ENCODE measurements around the gene DAW1. TPM values are rescaled to one million over a fixed set of nuclear protein-coding genes. Genes with fewer than 3 reads are reported as not detected.
"Not testable (repeated sequence)": the region's sequence is repeated elsewhere in the genome, so short reads cannot be mapped to it uniquely, and the experiment has no call there.

DAW1 gene
- total RNA-seq, 1 donor, result under 0.01 TPM

DNA sequence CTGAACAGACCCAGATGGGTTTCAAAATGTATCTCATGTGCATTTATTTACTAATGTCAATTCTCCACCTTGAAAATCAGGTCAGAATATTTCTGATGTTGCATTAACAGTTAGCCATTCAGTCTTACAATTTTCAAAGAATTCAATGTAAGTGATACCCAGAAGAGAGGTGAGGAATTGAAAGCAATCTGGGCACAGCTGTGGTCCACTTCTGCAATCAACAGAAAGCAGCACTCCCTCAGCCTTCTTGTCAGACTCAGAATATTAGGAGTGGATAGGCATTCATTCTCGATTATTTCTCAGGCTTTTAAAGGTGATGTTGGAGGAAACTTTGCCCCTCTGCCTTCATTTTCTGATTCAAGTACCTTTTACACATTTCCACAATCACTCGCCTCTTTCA, 42.1 kb upstream of the DAW1 start:
- Histone ChIP-seq H3K27me3 (ENCODE audit: insufficient read depth, low read length) (no peaks in the 10 kb centered on the region), H3K9me3 (ENCODE audit: low read depth, low read length) (no peaks in the 10 kb centered on the region), H3K79me2 (ENCODE audit: insufficient read depth, low read length) (no peaks in the 10 kb centered on the region), H4K20me1 (ENCODE audit: insufficient read depth, low read length) (no peaks in the 10 kb centered on the region), H2AFZ (ENCODE audit: low read length) (no peak overlapping the region), H3K4me3 (ENCODE audit: insufficient read depth, low read length) (no peak overlapping the region), H3K4me1 (ENCODE audit: insufficient read depth, low read length) (no peaks in the 10 kb centered on the region), H3K4me2 (ENCODE audit: insufficient read depth, low read length) (no peak overlapping the region), H3K27ac (ENCODE audit: low read depth, low read length) (no peak overlapping the region), H3K36me3 (ENCODE audit: insufficient read depth, low read length) (no peaks in the 10 kb centered on the region)
- DNase-seq (ENCODE audit: insufficient read length, low spot score, missing footprints), result no peak
- TF ChIP-seq, protein P1, sequence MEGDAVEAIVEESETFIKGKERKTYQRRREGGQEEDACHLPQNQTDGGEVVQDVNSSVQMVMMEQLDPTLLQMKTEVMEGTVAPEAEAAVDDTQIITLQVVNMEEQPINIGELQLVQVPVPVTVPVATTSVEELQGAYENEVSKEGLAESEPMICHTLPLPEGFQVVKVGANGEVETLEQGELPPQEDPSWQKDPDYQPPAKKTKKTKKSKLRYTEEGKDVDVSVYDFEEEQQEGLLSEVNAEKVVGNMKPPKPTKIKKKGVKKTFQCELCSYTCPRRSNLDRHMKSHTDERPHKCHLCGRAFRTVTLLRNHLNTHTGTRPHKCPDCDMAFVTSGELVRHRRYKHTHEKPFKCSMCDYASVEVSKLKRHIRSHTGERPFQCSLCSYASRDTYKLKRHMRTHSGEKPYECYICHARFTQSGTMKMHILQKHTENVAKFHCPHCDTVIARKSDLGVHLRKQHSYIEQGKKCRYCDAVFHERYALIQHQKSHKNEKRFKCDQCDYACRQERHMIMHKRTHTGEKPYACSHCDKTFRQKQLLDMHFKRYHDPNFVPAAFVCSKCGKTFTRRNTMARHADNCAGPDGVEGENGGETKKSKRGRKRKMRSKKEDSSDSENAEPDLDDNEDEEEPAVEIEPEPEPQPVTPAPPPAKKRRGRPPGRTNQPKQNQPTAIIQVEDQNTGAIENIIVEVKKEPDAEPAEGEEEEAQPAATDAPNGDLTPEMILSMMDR (IDR thresholded peaks at IDR 0.05; ENCODE audit: extremely low read depth, low read depth, low read length), result no peak

GRCh38 chr2:227834423-227834822, 37.0 kb upstream of the DAW1 start:
- Histone ChIP-seq H3K36me3 (ENCODE audit: insufficient read depth, low read length) (no peaks in the 10 kb centered on the region), H3K27ac (ENCODE audit: low read depth, low read length) (no peak overlapping the region), H3K4me3 (ENCODE audit: insufficient read depth, low read length) (no peak overlapping the region), H3K4me1 (ENCODE audit: insufficient read depth, low read length) (no peaks in the 10 kb centered on the region), H3K27me3 (ENCODE audit: insufficient read depth, low read length) (no peaks in the 10 kb centered on the region), H3K4me2 (ENCODE audit: insufficient read depth, low read length) (no peak overlapping the region), H4K20me1 (ENCODE audit: insufficient read depth, low read length) (no peaks in the 10 kb centered on the region), H3K9me3 (ENCODE audit: low read depth, low read length) (no peaks in the 10 kb centered on the region), H2AFZ (ENCODE audit: low read length) (no peak overlapping the region), H3K79me2 (ENCODE audit: insufficient read depth, low read length) (no peaks in the 10 kb centered on the region)
- no peak for DNase-seq (ENCODE audit: insufficient read length, low spot score, missing footprints)
- TF ChIP-seq, protein P1 (IDR thresholded peaks at IDR 0.05; ENCODE audit: extremely low read depth, low read depth, low read length), result no peak

- Histone ChIP-seq H3K9me3 (ENCODE audit: low read depth, low read length) (no peaks in the 10 kb centered on the region), H2AFZ (ENCODE audit: low read length) (no peak overlapping the region), H3K4me3 (ENCODE audit: insufficient read depth, low read length) (no peak overlapping the region), H4K20me1 (ENCODE audit: insufficient read depth, low read length) (no peaks in the 10 kb centered on the region), H3K27ac (ENCODE audit: low read depth, low read length) (no peak overlapping the region), H3K79me2 (ENCODE audit: insufficient read depth, low read length) (no peaks in the 10 kb centered on the region), H3K27me3 (ENCODE audit: insufficient read depth, low read length) (no peaks in the 10 kb centered on the region), H3K4me2 (ENCODE audit: insufficient read depth, low read length) (no peak overlapping the region), H3K36me3 (ENCODE audit: insufficient read depth, low read length) (no peaks in the 10 kb centered on the region), H3K4me1 (ENCODE audit: insufficient read depth, low read length) (no peaks in the 10 kb centered on the region)
- no peak for DNase-seq (ENCODE audit: insufficient read length, low spot score, missing footprints)
- TF ChIP-seq, protein P1 (IDR thresholded peaks at IDR 0.05; ENCODE audit: extremely low read depth, low read depth, low read length), result no peak
Measured at GRCh38 chr2:227834916-227835650, 36.3 kb upstream of the DAW1 start.

GRCh38 chr2:227839339-227840129, 31.9 kb upstream of the DAW1 start:
- DNase-seq (ENCODE audit: insufficient read length, low spot score, missing footprints), result not testable (repeated sequence)

More at GRCh38 chr2:227839339-227840129, 31.9 kb upstream of the DAW1 start:
- H2AFZ ChIP-seq (ENCODE audit: low read length); H3K9me3 ChIP-seq (ENCODE audit: low read depth, low read length); H3K4me1 ChIP-seq (ENCODE audit: insufficient read depth, low read length); H3K4me3 ChIP-seq (ENCODE audit: insufficient read depth, low read length); H3K4me2 ChIP-seq (ENCODE audit: insufficient read depth, low read length); H3K27ac ChIP-seq (ENCODE audit: low read depth, low read length); H3K79me2 ChIP-seq (ENCODE audit: insufficient read depth, low read length); H4K20me1 ChIP-seq (ENCODE audit: insufficient read depth, low read length); H3K36me3 ChIP-seq (ENCODE audit: insufficient read depth, low read length); H3K27me3 ChIP-seq (ENCODE audit: insufficient read depth, low read length): not testable (repeated sequence)

All from osteoblast (primary cell).